ENCODE measurements around the gene VTA1.

DNA sequence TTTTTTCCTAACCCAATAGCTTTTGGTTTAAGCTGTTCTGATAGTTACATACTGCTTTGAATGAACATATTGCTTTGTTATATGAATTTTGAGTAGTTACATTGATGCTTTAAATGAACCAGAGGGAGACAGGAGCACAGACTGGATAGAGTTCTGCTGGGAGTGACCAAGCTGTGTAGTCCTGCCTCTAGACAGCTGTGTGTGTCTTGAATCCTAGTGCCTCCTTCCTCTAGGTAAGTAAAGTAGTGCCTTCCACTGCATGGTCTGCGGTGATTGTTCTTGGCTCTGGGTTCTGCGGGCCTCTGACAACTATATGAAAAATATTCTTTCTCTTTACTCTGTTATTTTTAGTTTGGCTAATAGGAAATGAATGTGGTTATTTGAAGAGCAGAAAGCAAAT lies 108.7 kb downstream of the VTA1 start:
- TF ChIP-seq, protein P1, sequence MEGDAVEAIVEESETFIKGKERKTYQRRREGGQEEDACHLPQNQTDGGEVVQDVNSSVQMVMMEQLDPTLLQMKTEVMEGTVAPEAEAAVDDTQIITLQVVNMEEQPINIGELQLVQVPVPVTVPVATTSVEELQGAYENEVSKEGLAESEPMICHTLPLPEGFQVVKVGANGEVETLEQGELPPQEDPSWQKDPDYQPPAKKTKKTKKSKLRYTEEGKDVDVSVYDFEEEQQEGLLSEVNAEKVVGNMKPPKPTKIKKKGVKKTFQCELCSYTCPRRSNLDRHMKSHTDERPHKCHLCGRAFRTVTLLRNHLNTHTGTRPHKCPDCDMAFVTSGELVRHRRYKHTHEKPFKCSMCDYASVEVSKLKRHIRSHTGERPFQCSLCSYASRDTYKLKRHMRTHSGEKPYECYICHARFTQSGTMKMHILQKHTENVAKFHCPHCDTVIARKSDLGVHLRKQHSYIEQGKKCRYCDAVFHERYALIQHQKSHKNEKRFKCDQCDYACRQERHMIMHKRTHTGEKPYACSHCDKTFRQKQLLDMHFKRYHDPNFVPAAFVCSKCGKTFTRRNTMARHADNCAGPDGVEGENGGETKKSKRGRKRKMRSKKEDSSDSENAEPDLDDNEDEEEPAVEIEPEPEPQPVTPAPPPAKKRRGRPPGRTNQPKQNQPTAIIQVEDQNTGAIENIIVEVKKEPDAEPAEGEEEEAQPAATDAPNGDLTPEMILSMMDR (IDR thresholded peaks at IDR 0.05), result no peak
- no peak for TF ChIP-seq POLR2A (IDR thresholded peaks at IDR 0.05)

Data from lower leg skin (tissue), 3 donors.